Liver (tissue), 3 donors: ENCODE data around the gene LRRN2.

Source experiments
- GABPA ChIP-seq, 2 donors: IDR thresholded peaks in 1 of 2; conservative IDR thresholded peaks in 1 of 2; 2 replicates each; pipeline ENCODE4 v1.6.1; 2016; ENCODE audit warnings: antibody characterized with exemption in 2 of 2, mild to moderate bottlenecking in 1 of 2, moderate library complexity in 1 of 2
- JUND ChIP-seq, 2 donors: IDR thresholded peaks; 2 replicates each; pipeline ENCODE4 v1.6.1; 2016; ENCODE audit warnings: antibody characterized with exemption in 2 of 2
- NR2F2 ChIP-seq: IDR thresholded peaks from 2 replicates; pipeline ENCODE4 v1.6.1; 2016; ENCODE audit warnings: antibody characterized with exemption
- RAD21 ChIP-seq, 2 donors: IDR thresholded peaks; 2 replicates each; pipeline ENCODE4 v1.6.1; 2016; ENCODE audit warnings: antibody characterized with exemption in 2 of 2, mild to moderate bottlenecking in 2 of 2
- REST ChIP-seq: IDR thresholded peaks from 2 replicates; pipeline ENCODE4 v1.6.1; 2016; ENCODE audit warnings: antibody characterized with exemption, mild to moderate bottlenecking
- RXRA ChIP-seq, 2 donors: IDR thresholded peaks; 2 replicates each; pipeline ENCODE4 v1.6.1; 2017 to 2018; ENCODE audit warnings: antibody characterized with exemption in 2 of 2, mild to moderate bottlenecking in 1 of 2
- SP1 ChIP-seq: IDR thresholded peaks from 2 replicates; pipeline ENCODE4 v1.6.1; 2018; ENCODE audit warnings: antibody characterized with exemption, mild to moderate bottlenecking
- YY1 ChIP-seq: IDR thresholded peaks from 2 replicates; pipeline ENCODE4 v1.6.1; 2016; ENCODE audit warnings: antibody characterized with exemption, mild to moderate bottlenecking
- ZBTB33 ChIP-seq: IDR thresholded peaks from 2 replicates; pipeline ENCODE4 v1.6.1; 2016; ENCODE audit warnings: antibody characterized with exemption
- TF ChIP-seq, protein P1 (sequence below): fragments of 150-350 bp; IDR thresholded peaks from 2 replicates; pipeline ENCODE4 v1.5.1; 2017; ENCODE audit warnings: improper control_type of control experiment, low read depth, low read length; ENCODE audit not compliant: missing input control
- TF ChIP-seq, protein P2 (sequence below): IDR thresholded peaks from 2 replicates; pipeline ENCODE4 v1.6.1; 2016; ENCODE audit warnings: antibody characterized with exemption
- donor health status: healthy.
- donor health status: healthy.

- TF ChIP-seq, protein P1, sequence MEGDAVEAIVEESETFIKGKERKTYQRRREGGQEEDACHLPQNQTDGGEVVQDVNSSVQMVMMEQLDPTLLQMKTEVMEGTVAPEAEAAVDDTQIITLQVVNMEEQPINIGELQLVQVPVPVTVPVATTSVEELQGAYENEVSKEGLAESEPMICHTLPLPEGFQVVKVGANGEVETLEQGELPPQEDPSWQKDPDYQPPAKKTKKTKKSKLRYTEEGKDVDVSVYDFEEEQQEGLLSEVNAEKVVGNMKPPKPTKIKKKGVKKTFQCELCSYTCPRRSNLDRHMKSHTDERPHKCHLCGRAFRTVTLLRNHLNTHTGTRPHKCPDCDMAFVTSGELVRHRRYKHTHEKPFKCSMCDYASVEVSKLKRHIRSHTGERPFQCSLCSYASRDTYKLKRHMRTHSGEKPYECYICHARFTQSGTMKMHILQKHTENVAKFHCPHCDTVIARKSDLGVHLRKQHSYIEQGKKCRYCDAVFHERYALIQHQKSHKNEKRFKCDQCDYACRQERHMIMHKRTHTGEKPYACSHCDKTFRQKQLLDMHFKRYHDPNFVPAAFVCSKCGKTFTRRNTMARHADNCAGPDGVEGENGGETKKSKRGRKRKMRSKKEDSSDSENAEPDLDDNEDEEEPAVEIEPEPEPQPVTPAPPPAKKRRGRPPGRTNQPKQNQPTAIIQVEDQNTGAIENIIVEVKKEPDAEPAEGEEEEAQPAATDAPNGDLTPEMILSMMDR = no peak
- TF ChIP-seq YY1 = no peak
- no peak for TF ChIP-seq NR2F2
- no peak for TF ChIP-seq RAD21 (IDR thresholded peaks at IDR 0.05)
- no peak for TF ChIP-seq REST
- TF ChIP-seq RXRA (IDR thresholded peaks at IDR 0.05) = no peak
- no peak for TF ChIP-seq ZBTB33
- no peak for TF ChIP-seq GABPA (IDR thresholded peaks at IDR 0.05 in 1 of 2, conservative IDR thresholded peaks at IDR 0.05 in 1 of 2)
- TF ChIP-seq SP1 = no peak
- TF ChIP-seq JUND (IDR thresholded peaks at IDR 0.05) = no peak
- TF ChIP-seq, protein P2, sequence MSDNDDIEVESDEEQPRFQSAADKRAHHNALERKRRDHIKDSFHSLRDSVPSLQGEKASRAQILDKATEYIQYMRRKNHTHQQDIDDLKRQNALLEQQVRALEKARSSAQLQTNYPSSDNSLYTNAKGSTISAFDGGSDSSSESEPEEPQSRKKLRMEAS = no peak
Measured at GRCh38 chr1:204714194-204714860, 28.8 kb upstream of the LRRN2 start.
